GM12878 (cell line): ENCODE data around the gene RPS27L. TPM values are rescaled to one million over a fixed set of nuclear protein-coding genes. Genes with fewer than 3 reads are reported as not detected.

Experiments used
- ATAC-seq: fragments of 200-7000 bp; cut with Tn5 transposase; 3 replicates; pipeline ENCODE4 v1.9.1; 2020; ENCODE audit warnings: mild to moderate bottlenecking, moderate library complexity
- BruUV-seq: library from RNA; stranded (reverse); fragments of 400-500 nt; replicated peaks from 2 replicates; lab custom pipeline; 2021; lab: Mats Ljungman, UMichigan
- CTCF ChIA-PET: fragments of 300-600 bp; sonication (Branson Sonifier 250); formaldehyde crosslinking; extraction: SDS; loops from one replicate; lab custom pipeline; 2021; ENCODE audit warnings: inconsistent platforms; lab: Yijun Ruan, JAX
- POLR2A ChIA-PET: fragments of 350-600 bp; formaldehyde crosslinking; extraction: SDS; loops from one replicate; lab custom pipeline; 2021; ENCODE audit warnings: inconsistent platforms; lab: Charles Lee
- RAD21 ChIA-PET: fragments of 300-600 bp; sonication (Branson Sonifier 250); formaldehyde crosslinking; loops from one replicate; lab custom pipeline; 2023; ENCODE audit warnings: antibody characterized with exemption; ENCODE audit not compliant: unreplicated experiment; lab: Charles Lee
- SMC1A ChIA-PET: fragments of 300-600 bp; sonication (Branson Sonifier 250); formaldehyde crosslinking; loops from one replicate; lab custom pipeline; 2023; ENCODE audit not compliant: unreplicated experiment, uncharacterized antibody; lab: Charles Lee
- DNase-seq: peaks from one replicate; pipeline ENCODE4 v3.0.0-alpha.2; 2011; ENCODE audit warnings: low read depth, low spot score
- FAIRE-seq: peaks from 3 replicates; lab custom pipeline; 2011; peaks lifted over from hg19 to GRCh38; lab: Jason Lieb, UNC
- H2AFZ ChIP-seq: 2 replicates; pipeline ENCODE4 v1.6.0; 2011; ENCODE audit warnings: low read depth, low read length, control low read depth; ENCODE audit not compliant: control insufficient read depth
- H3K27ac ChIP-seq: 2 replicates; pipeline ENCODE4 v1.5.1; 2011; ENCODE audit warnings: control low read depth; ENCODE audit not compliant: control insufficient read depth, insufficient read depth
- H3K27me3 ChIP-seq, 2 experiments: replicated peaks in 1 of 2; 2 replicates each; pipeline versions ENCODE4 v1.6.0 to v1.6.1; 2011; ENCODE audit warnings: low read length in 1 of 2; ENCODE audit not compliant: control insufficient read depth in 2 of 2, insufficient read depth in 2 of 2
- H3K36me3 ChIP-seq, 2 experiments: 2 replicates each; pipeline ENCODE4 v1.5.1; 2011; ENCODE audit warnings: low read length in 1 of 2; ENCODE audit not compliant: control insufficient read depth in 2 of 2, insufficient read depth in 2 of 2
- H3K4me1 ChIP-seq: 2 replicates; pipeline ENCODE4 v1.6.1; 2011; ENCODE audit warnings: mild to moderate bottlenecking, low read length, moderate library complexity, mixed read lengths; ENCODE audit not compliant: control insufficient read depth, insufficient read depth
- H3K4me2 ChIP-seq: 2 replicates; pipeline ENCODE4 v1.6.0; 2011; ENCODE audit warnings: control low read depth; ENCODE audit not compliant: control insufficient read depth, insufficient read depth
- H3K4me3 ChIP-seq: fragments of 200-600 bp; sonication (generic); 2 replicates; pipeline ENCODE4 v1.5.1; 2016
- H3K79me2 ChIP-seq: 2 replicates; pipeline ENCODE4 v1.6.0; 2011; ENCODE audit warnings: low read length; ENCODE audit not compliant: control insufficient read depth, insufficient read depth
- H3K9ac ChIP-seq: 2 replicates; pipeline ENCODE4 v1.8.0; 2011; ENCODE audit warnings: low read length, control low read depth, mixed read lengths; ENCODE audit not compliant: control insufficient read depth, insufficient read depth
- H3K9me3 ChIP-seq: replicated peaks from 3 replicates; pipeline ENCODE4 v1.5.1; 2011; ENCODE audit warnings: mild to moderate bottlenecking, low read length; ENCODE audit not compliant: control insufficient read depth, insufficient read depth
- H4K20me1 ChIP-seq: 2 replicates; pipeline ENCODE4 v1.6.0; 2011; ENCODE audit not compliant: control insufficient read depth, insufficient read depth
- CUX1 ChIP-seq: IDR thresholded peaks from 2 replicates; pipeline ENCODE4 v1.6.1; 2012; ENCODE audit warnings: improper control_type of control experiment, low read depth, low read length; ENCODE audit not compliant: insufficient replicate concordance
- E2F8 ChIP-seq: fragments of 450-650 bp; IDR thresholded peaks from 2 replicates; pipeline ENCODE4 v1.6.1; 2018; ENCODE audit warnings: mild to moderate bottlenecking, low read depth, moderate library complexity; ENCODE audit not compliant: partially characterized antibody
- ETV6 ChIP-seq, 2 experiments: fragments of 450-650 bp in 1 of 2; IDR thresholded peaks in 1 of 2; conservative IDR thresholded peaks in 1 of 2; 2 replicates each; pipeline ENCODE4 v1.6.1; 2014; ENCODE audit warnings: antibody characterized with exemption in 1 of 2, borderline replicate concordance in 1 of 2, low read depth in 1 of 2, mild to moderate bottlenecking in 1 of 2, moderate library complexity in 1 of 2
- MYB ChIP-seq: fragments of 150-350 bp; IDR thresholded peaks from 2 replicates; pipeline ENCODE4 v1.6.1; 2014; ENCODE audit warnings: mild to moderate bottlenecking, low read depth, low read length, borderline replicate concordance
- NKRF ChIP-seq: fragments of 450-650 bp; conservative IDR thresholded peaks from 2 replicates; pipeline ENCODE4 v1.6.1; 2017; ENCODE audit warnings: mild to moderate bottlenecking, moderate library complexity
- POLR2A ChIP-seq: IDR thresholded peaks from 2 replicates; pipeline ENCODE4 v1.6.1; 2011; ENCODE audit warnings: low read depth, mild to moderate bottlenecking, low read length
- RAD51 ChIP-seq: fragments of 450-650 bp; IDR thresholded peaks from 2 replicates; pipeline ENCODE4 v1.6.1; 2016; ENCODE audit warnings: moderate library complexity, mild to moderate bottlenecking, inconsistent platforms
- SMARCA5 ChIP-seq: fragments of 450-650 bp; IDR thresholded peaks from 2 replicates; pipeline ENCODE4 v1.6.1; 2017; ENCODE audit warnings: mild to moderate bottlenecking
- ZNF622 ChIP-seq: fragments of 450-650 bp; IDR thresholded peaks from 2 replicates; pipeline ENCODE4 v1.6.1; 2017; ENCODE audit warnings: mild to moderate bottlenecking, inconsistent platforms
- WGBS: methylation state at CpG from one replicate; pipeline ENCODE4 v1.1.6; 2016; ENCODE audit warnings: low lambda C conversion rate; ENCODE audit not compliant: insufficient replicate concordance, insufficient coverage; ENCODE audit errors: missing lambda C conversion rate; 5-methylcytosine and 5-hydroxymethylcytosine counted together
- in situ Hi-C: fragments of 300-500 bp; cut with MboI; formaldehyde crosslinking; loops from 9 replicates; pipeline ENCODE4 v1.14.3; 2018; ENCODE audit warnings: mixed read lengths
- intact Hi-C: fragments of 100-400 bp; cut with micrococcal nuclease; formaldehyde crosslinking; loops from one replicate; pipeline ENCODE4 v1.14.2; 2022; ENCODE audit not compliant: unreplicated experiment
- polyA plus RNA-seq, 11 experiments: library from polyadenylated mRNA; depleted of rRNA in 4 of 11; unstranded in 6 of 11; stranded (reverse) in 5 of 11; fragments of >200 nt; fragmentation: Nextera tagmentation in 4 of 11; fragmentation: Illumina TruSeq in 1 of 11; extraction: Ambion mirVana in 4 of 11; extraction: Trizol in 1 of 11; gene quantifications; 1 replicate in 1 of 11; 2 replicates in 10 of 11; pipeline versions ENCODE4 v1.2.1 to v1.2.3, GENCODE V29; 2011 to 2016; ENCODE audit warnings: inconsistent platforms in 2 of 11, missing spikeins in 2 of 11, low read depth in 1 of 11
- total RNA-seq, 4 experiments: library from RNA; depleted of rRNA in 3 of 4; stranded (reverse); fragments of >200 nt in 3 of 4; fragmentation: Illumina TruSeq in 1 of 4; extraction: Trizol in 1 of 4; gene quantifications; 2 replicates each; pipeline versions ENCODE4 v1.2.1 to v1.2.3, GENCODE V29; 2013 to 2021
- TF ChIP-seq, protein P1 (sequence below): fragments of 450-650 bp; IDR thresholded peaks from 2 replicates; pipeline ENCODE4 v1.6.1; 2018; ENCODE audit warnings: borderline replicate concordance, mild to moderate bottlenecking; ENCODE audit not compliant: partially characterized antibody

RPS27L gene
- total and polyA plus RNA-seq, 10 of the 15 experiments (the other 5 are each of a cell fraction or from before 2014, with no cell fraction given): 133 to 970 (median 220) TPM

- ChIA-PET CTCF (interaction anchor here (0.7 kb wide), 1 partner anchor 243 kb away, joined by 5 read pairs; no protein-coding TSS in a partner anchor), SMC1A (no interaction called here), POLR2A (no interaction called here), RAD21 (no interaction called here)
- peaks cover 6% of the 10 kb centered on the region for H3K79me2 ChIP-seq
- WGBS: 11% methylated on average over 17 of the region's 40 CpGs
- FAIRE-seq (peak; percentile 83), ATAC-seq (peak; percentile 94), DNase-seq (peak; percentile 36)
- H2AFZ ChIP-seq: peak within 1 kb of the TSS; percentile 92
- H3K4me3 ChIP-seq: peak within 1 kb of the TSS; percentile 85
- H3K4me2 ChIP-seq: peak within 1 kb of the TSS; percentile 86
- H3K27ac ChIP-seq: peak within 1 kb of the TSS; percentile 50; the same call in 1 of the 2 replicates
- H3K9me3 ChIP-seq: peaks cover 15% of the 10 kb centered on the region
- in situ Hi-C loops (no loop called here), intact Hi-C loops (loop anchor here (5.0 kb wide), 1 partner anchor 36 kb away; the partner anchor contains the start of gene RPS27L)
- H3K9ac ChIP-seq: peak within 1 kb of the TSS; percentile 56
- no peaks in the 10 kb centered on the region for H3K4me1 ChIP-seq
- H3K36me3 ChIP-seq: no peaks in the 10 kb centered on the region; a peak in 1 of 4 replicates
- no peaks in the 10 kb centered on the region for H3K27me3 ChIP-seq
- BruUV-seq: no TSS peak
- H4K20me1 ChIP-seq: no peaks in the 10 kb centered on the region
- TF ChIP-seq ETV6 (conservative IDR thresholded peaks at IDR 0.05 in 1 of 2, IDR thresholded peaks at IDR 0.05 in 1 of 2; ENCODE audit: borderline replicate concordance in 1 of 2, low read depth in 1 of 2) (no peak), RAD51 (peak; percentile 83), MYB (no peak), E2F8 (no peak), SMARCA5 (no peak), CUX1 (peak; percentile 95), NKRF (no peak), POLR2A (peak; percentile 71), ZNF622 (no peak)
- TF ChIP-seq, protein P1, sequence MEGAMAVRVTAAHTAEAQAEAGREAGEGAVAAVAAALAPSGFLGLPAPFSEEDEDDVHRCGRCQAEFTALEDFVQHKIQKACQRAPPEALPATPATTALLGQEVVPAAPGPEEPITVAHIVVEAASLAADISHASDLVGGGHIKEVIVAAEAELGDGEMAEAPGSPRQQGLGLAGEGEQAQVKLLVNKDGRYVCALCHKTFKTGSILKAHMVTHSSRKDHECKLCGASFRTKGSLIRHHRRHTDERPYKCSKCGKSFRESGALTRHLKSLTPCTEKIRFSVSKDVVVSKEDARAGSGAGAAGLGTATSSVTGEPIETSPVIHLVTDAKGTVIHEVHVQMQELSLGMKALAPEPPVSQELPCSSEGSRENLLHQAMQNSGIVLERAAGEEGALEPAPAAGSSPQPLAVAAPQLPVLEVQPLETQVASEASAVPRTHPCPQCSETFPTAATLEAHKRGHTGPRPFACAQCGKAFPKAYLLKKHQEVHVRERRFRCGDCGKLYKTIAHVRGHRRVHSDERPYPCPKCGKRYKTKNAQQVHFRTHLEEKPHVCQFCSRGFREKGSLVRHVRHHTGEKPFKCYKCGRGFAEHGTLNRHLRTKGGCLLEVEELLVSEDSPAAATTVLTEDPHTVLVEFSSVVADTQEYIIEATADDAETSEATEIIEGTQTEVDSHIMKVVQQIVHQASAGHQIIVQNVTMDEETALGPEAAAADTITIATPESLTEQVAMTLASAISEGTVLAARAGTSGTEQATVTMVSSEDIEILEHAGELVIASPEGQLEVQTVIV: peak; percentile 54
Measured at GRCh38 chr15:63121382-63122001, 35.8 kb downstream of the RPS27L start, which contains the start of gene LACTB. TSS of gene LACTB (plus strand) at chr15:63121861. CDS start at chr15:63121872, 11 bp downstream.
